ENCODE measurements around the gene TMEM181. TPM values are rescaled to one million over a fixed set of nuclear protein-coding genes. Genes with fewer than 3 reads are reported as not detected.
"Not testable (repeated sequence)": the region's sequence is repeated elsewhere in the genome, so short reads cannot be mapped to it uniquely, and the experiment has no call there.

TMEM181 gene
- total RNA-seq, 4 donors from 2014 or later: 10.5 to 22.1 (median 16.8) TPM

DNA sequence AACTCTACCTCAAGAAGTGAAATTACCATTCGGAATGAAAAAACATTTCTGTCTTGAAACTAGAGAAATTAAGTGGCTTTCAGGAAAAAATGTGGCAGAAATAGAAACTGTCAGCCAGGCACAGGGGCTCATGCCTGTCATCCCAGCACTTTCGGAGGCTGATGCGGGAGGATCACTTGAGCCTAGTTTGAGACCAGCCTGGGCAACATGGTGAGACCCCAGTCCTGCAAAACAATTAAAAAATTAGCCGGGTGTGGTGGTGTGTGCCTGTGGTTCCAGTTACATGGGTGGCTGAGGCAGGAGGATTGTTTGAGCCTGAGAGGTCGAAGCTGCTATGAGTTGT is 7.1 kb upstream of the TMEM181 start:
- intact Hi-C loops (cut with DNase I): no loop called here
- WGBS, 2 donors: 87 to 93% methylated on average over 5 of the region's 5 CpGs

DNA sequence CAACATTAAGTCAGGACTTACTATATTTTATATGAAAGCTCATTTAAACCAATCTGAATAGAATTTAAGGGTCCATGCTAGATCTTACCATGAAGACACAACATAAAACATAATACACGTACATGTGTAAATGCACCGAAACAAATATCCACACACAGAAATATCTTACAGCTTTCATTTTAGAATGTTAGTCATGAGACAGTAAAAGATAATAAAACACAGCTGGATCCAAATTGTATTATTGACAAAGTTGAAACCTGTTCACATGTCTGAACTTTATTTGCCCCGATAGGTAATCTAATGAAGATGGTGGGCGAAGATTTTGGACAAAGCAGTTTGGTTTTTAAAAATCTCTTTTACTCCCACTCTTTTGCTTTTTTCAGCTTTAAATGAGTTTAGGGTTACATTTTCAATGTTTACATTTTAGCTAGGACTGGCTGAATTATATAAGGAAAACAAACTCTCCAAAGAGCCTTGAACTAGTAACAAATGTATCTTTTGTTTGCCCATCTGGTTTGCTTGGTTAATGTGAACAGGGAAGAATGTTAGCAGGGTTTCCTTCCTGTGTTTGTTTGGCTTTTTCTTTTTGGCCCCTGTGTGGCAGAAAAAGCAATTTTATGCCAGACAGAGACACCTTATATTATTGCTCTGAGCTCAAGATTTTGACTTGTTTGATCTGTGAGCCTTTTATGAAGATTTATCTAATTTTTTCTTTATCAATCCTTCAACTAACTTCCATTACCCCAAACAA is 5.1 kb upstream of the TMEM181 start:
- TF ChIP-seq, protein P1, sequence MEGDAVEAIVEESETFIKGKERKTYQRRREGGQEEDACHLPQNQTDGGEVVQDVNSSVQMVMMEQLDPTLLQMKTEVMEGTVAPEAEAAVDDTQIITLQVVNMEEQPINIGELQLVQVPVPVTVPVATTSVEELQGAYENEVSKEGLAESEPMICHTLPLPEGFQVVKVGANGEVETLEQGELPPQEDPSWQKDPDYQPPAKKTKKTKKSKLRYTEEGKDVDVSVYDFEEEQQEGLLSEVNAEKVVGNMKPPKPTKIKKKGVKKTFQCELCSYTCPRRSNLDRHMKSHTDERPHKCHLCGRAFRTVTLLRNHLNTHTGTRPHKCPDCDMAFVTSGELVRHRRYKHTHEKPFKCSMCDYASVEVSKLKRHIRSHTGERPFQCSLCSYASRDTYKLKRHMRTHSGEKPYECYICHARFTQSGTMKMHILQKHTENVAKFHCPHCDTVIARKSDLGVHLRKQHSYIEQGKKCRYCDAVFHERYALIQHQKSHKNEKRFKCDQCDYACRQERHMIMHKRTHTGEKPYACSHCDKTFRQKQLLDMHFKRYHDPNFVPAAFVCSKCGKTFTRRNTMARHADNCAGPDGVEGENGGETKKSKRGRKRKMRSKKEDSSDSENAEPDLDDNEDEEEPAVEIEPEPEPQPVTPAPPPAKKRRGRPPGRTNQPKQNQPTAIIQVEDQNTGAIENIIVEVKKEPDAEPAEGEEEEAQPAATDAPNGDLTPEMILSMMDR (IDR thresholded peaks at IDR 0.05): no peak
- TF ChIP-seq POLR2A (IDR thresholded peaks at IDR 0.05): no peak
- H3K27ac ChIP-seq: no peak overlapping the region
- WGBS, 2 donors: 83% methylated on average over 4 of the region's 4 CpGs
- intact Hi-C loops (cut with DNase I): no loop called here
- no peaks in the 10 kb centered on the region for H3K9me3 ChIP-seq
- no peaks in the 10 kb centered on the region for H3K36me3 ChIP-seq
- peaks cover 0 to 6% (median 0%) of the 10 kb centered on the region in 4 donors for H3K27me3 ChIP-seq
- no peak for DNase-seq
- no peak overlapping the region for H3K4me3 ChIP-seq
- H3K4me1 ChIP-seq: peaks cover 0 to 12% (median 3%) of the 10 kb centered on the region in 3 donors

More for the DNA sequence above, 7.1 kb upstream of the TMEM181 start:
- TF ChIP-seq POLR2A (IDR thresholded peaks at IDR 0.05): no peak
- TF ChIP-seq, protein P1 (IDR thresholded peaks at IDR 0.05): no peak
- no peaks in the 10 kb centered on the region for H3K36me3 ChIP-seq
- no peaks in the 10 kb centered on the region for H3K9me3 ChIP-seq
- peaks cover 0 to 6% (median 0%) of the 10 kb centered on the region in 3 donors for H3K4me1 ChIP-seq
- no peak for DNase-seq
- H3K27ac ChIP-seq: no peak overlapping the region
- no peak overlapping the region for H3K4me3 ChIP-seq
- peaks cover 0 to 6% (median 0%) of the 10 kb centered on the region in 4 donors for H3K27me3 ChIP-seq

DNA sequence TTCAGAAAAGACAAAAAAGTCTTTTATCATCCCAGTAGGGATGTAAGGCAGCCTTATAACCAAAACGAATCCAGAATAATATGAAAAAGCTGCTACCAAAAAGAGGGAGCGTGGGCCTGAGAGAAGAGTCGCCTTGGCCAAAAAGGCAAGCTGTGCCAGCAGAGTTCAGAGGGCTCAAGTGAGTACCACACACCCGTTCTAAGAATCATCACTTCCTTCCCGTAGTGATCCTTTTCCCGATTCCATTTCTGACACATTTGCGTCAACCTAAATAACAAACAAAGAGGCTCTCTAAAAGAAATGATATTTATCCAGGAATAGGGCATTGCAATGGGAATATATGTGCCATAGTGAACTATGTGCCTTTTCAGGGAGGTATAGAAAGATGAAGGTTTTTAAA is 3.8 kb upstream of the TMEM181 start:
- H3K4me1 ChIP-seq: peaks cover 4 to 17% (median 4%) of the 10 kb centered on the region in 3 donors
- H3K36me3 ChIP-seq: no peaks in the 10 kb centered on the region
- H3K9me3 ChIP-seq: no peaks in the 10 kb centered on the region
- TF ChIP-seq, protein P1 (IDR thresholded peaks at IDR 0.05): no peak
- TF ChIP-seq POLR2A (IDR thresholded peaks at IDR 0.05): no peak
- intact Hi-C loops (cut with DNase I): no loop called here
- no peak overlapping the region for H3K4me3 ChIP-seq
- H3K27me3 ChIP-seq: peaks cover 0 to 6% (median 0%) of the 10 kb centered on the region in 4 donors
- DNase-seq: no peak
- H3K27ac ChIP-seq: peak overlapping the region in 1 of 4 donors; percentile 26
- 58 to 62% methylated on average over 7 of the region's 7 CpGs for WGBS, 2 donors

DNA sequence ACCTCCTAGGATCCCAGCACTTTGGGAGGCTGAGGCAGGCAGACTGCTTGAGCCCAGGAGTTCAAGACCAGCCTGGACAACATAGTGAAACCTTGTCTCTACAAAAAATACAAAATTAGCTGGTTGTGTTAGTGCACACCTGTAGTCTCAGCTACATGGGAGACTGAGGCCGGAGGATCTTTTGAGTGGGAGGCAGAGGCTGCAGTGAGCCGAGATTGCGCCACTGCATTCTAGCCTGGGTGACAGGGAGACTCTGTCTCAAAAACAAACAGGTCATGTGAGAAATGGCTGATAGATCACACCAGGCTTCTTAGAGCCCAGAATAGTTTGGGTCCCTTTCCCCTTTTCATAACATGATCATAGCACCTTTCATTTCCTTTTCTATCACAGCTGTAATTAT is 2.8 kb upstream of the TMEM181 start:
- H3K27ac ChIP-seq; H3K4me3 ChIP-seq; H3K36me3 ChIP-seq; DNase-seq; H3K9me3 ChIP-seq; H3K27me3 ChIP-seq; intact Hi-C loops (cut with DNase I): not testable (repeated sequence)
- H3K4me1 ChIP-seq: peaks cover 10 to 27% (median 14%) of the 10 kb centered on the region in 3 donors
- WGBS, 2 donors: 94 to 95% methylated on average over 3 of the region's 3 CpGs

DNA sequence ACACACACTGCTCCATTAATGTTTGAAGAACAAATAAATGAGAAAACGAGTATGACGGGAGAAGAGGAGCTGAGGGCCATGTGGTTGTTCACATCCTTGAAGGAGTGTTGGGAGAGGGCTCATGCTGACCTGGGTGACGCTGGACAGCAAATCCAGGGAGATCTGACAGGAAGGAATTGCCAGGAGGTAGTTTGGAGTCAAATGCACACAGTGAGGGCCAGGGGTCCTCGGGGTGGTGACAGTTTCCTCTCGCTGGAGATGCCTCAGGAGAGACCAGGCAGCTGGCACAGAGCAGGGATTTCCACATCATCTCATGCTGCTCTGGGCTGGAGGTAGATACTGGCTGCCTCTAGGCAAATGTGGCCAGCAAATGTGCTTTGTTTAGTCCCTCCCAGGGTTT is 2.0 kb upstream of the TMEM181 start:
- H3K36me3 ChIP-seq: no peaks in the 10 kb centered on the region
- peaks cover 0 to 6% (median 0%) of the 10 kb centered on the region in 4 donors for H3K27me3 ChIP-seq
- peaks cover 10 to 34% (median 18%) of the 10 kb centered on the region in 3 donors for H3K4me1 ChIP-seq
- no peak for DNase-seq
- TF ChIP-seq, protein P1 (IDR thresholded peaks at IDR 0.05): no peak
- no peak for TF ChIP-seq POLR2A (IDR thresholded peaks at IDR 0.05)
- intact Hi-C loops (cut with DNase I): no loop called here
- no peak overlapping the region for H3K4me3 ChIP-seq
- no peaks in the 10 kb centered on the region for H3K9me3 ChIP-seq
- WGBS, 2 donors: 76 to 84% methylated on average over 5 of the region's 5 CpGs
- no peak overlapping the region for H3K27ac ChIP-seq

Data from esophagus squamous epithelium (tissue), 5 donors.